Urinary bladder (tissue), 4 donors: ENCODE results near the gene BEND2. TPM values are rescaled to one million over a fixed set of nuclear protein-coding genes. Genes with fewer than 3 reads are reported as not detected.

Experiments
- DNase-seq: peaks from one replicate; pipeline ENCODE4 v3.0.0-alpha.2; 2015; ENCODE audit errors: extremely low spot score
- H3K27ac ChIP-seq: one replicate; pipeline ENCODE4 v1.5.1; 2013; ENCODE audit warnings: low read depth, mild to moderate bottlenecking, moderate library complexity
- H3K36me3 ChIP-seq: one replicate; pipeline ENCODE4 v1.6.1; 2013; ENCODE audit warnings: mild to moderate bottlenecking, moderate library complexity; ENCODE audit not compliant: insufficient read depth
- H3K4me1 ChIP-seq: one replicate; pipeline ENCODE4 v1.6.1; 2013; ENCODE audit warnings: mild to moderate bottlenecking, moderate library complexity; ENCODE audit not compliant: insufficient read depth
- H3K4me3 ChIP-seq: one replicate; pipeline ENCODE4 v1.5.1; 2013; ENCODE audit warnings: low read depth, low read length
- WGBS: extraction: QIAGEN DNeasy Blood & Tissue Kit; methylation state at CpG from one replicate; pipeline ENCODE4 v1.1.7; 2013; 5-methylcytosine and 5-hydroxymethylcytosine counted together
- polyA plus RNA-seq: library from polyadenylated mRNA; stranded (reverse); fragments of 200-250 nt; gene quantifications from one replicate; pipeline ENCODE4 v1.2.3, GENCODE V29; 2013
- total RNA-seq: library from RNA; depleted of rRNA; stranded (reverse); fragments of >200 nt; gene quantifications from one replicate; pipeline ENCODE4 v1.2.3, GENCODE V29; 2014
- donor health status: healthy with polysubstance abuse.
- donor health status: healthy.

BEND2 gene
- total and polyA plus RNA-seq, 2 donors = not detected

DNA sequence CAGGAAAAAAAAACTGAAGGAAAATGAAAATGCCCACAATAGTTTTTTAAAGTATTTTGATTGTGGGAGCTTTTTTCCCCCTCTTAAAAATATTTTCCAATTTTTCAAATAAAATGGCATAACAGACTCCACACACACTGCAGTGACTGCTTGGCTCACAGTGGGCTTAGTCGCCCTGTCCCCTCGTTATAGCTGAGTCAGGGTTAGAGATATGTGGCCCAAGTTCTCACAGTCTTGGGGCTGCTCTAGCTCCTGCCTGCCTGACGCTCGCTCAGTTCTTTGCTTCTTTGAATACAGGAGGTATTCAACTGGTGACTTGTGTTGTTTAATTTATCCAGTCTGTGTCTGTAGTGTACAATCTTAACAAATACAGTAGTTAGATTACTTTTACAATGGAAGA lies 47.7 kb downstream of the BEND2 start:
- Histone ChIP-seq H3K36me3 (no peaks in the 10 kb centered on the region), H3K4me3 (no peak overlapping the region), H3K27ac (no peak overlapping the region), H3K4me1 (no peaks in the 10 kb centered on the region)
- DNase-seq = no peak
- WGBS = 86% methylated on average over 4 of the region's 4 CpGs

DNA sequence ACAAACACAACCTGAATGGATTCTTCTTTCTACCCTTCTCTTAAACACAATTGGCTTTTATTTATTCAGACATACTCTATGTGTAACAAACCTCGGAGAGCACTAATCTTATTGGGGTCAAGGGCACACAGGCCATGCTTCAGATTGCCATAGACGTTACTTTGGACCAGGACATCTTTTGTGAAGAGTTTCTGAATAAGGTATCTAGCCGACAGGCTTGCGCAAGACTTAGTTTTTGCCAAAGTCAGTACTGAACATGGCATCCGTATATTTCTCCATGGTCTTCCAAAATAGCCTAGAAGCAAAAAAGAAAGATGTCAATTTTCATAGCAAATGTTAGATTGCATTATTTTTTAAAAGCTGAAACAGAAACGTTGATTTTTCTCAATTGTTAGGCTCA lies 49.8 kb downstream of the BEND2 start:
- H3K27ac ChIP-seq = no peak overlapping the region
- no peaks in the 10 kb centered on the region for H3K36me3 ChIP-seq
- H3K4me3 ChIP-seq = no peak overlapping the region
- WGBS = 82% methylated on average over 6 of the region's 6 CpGs
- H3K4me1 ChIP-seq = no peaks in the 10 kb centered on the region
- DNase-seq = no peak

DNA sequence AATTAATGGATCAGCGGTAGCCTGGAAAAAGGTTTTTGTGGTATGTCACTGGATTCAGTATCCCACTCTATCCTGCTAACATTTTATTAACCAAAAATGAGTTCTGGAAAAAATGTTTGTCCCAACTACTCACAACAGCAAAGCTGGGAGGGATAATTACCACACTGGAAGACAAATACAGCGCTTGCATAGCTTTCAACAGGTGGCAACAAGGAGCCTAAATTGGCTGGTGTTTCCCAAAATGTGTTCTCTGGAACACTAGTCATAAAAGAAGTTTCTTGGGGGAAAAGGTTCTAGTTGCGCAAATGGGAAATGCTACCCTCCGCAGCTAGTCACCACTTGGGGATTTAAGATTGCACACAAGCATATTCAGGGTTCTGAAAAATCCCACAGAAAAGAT lies 54.6 kb downstream of the BEND2 start:
- no peaks in the 10 kb centered on the region for H3K4me1 ChIP-seq
- no peak overlapping the region for H3K4me3 ChIP-seq
- H3K36me3 ChIP-seq = no peaks in the 10 kb centered on the region
- 91% methylated on average over 4 of the region's 4 CpGs for WGBS
- H3K27ac ChIP-seq = no peak overlapping the region
- DNase-seq = no peak

DNA sequence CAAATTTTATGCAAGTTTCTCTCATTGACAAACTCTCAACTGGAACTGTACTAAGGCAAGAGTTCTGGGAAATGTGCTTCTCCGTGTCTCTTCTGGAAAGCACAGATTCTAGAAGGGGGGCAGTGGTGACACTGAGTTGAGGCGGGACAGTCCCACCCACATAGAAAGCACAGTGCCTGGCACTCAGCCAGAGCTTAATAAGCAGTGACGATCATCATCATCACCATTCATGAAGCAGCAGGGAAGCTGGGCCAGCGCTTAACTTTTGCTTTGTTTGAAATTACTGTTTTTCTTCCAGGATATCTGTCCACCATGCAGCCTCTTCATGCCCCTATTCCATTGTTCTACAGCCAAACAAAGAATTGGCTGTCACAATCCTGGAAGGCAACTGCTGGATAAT lies 60.3 kb downstream of the BEND2 start:
- Histone ChIP-seq H3K4me1 (no peaks in the 10 kb centered on the region), H3K36me3 (no peaks in the 10 kb centered on the region), H3K4me3 (no peak overlapping the region), H3K27ac (no peak overlapping the region)
- DNase-seq = no peak
- WGBS = 58% methylated on average over 4 of the region's 4 CpGs

DNA sequence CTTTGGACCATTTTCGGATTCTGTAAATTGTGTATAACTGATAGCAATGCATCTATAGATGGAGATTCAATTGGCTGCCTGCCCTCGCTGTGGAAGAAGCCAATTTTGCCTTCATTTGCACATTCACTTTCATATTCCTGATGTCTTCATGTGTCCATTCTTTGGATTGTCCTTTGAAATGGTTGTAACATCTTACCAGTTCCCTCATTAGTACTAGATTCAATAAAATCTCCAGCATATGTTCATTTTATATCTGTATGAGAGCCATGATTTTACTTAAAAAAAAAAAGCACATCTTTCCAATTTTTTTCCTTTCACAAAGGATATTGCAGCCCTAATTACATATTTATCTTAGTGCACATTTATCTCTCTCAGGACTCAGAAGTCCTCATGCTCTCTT lies 61.7 kb downstream of the BEND2 start:
- Histone ChIP-seq H3K27ac (no peak overlapping the region), H3K4me1 (no peaks in the 10 kb centered on the region), H3K36me3 (no peaks in the 10 kb centered on the region), H3K4me3 (no peak overlapping the region)
- DNase-seq = no peak
- 87% methylated on average over 2 of the region's 2 CpGs for WGBS

DNA sequence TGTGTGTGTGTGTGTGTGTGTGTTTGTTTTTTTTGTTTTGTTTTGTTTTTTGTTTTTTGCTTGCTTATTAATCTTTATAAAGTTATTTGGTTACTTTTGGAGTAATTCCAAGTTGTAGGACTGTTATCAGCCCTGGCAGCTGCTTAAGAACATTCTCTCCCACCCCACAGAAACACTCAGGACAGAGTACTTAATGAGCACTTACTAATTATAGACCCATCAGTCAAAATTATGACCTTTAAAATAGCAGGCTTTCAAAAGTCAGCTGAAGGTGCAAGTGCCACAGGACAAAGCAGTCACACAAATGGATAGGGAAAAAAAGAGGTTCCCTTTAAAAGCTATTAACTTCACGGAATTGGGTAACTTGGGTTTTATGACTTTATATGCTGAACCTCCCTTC lies 69.0 kb downstream of the BEND2 start:
- Histone ChIP-seq H3K4me3 (no peak overlapping the region), H3K36me3 (no peaks in the 10 kb centered on the region), H3K4me1 (no peaks in the 10 kb centered on the region), H3K27ac (no peak overlapping the region)
- WGBS = 33% methylated on average over 1 of the region's 1 CpG
- DNase-seq = no peak

DNA sequence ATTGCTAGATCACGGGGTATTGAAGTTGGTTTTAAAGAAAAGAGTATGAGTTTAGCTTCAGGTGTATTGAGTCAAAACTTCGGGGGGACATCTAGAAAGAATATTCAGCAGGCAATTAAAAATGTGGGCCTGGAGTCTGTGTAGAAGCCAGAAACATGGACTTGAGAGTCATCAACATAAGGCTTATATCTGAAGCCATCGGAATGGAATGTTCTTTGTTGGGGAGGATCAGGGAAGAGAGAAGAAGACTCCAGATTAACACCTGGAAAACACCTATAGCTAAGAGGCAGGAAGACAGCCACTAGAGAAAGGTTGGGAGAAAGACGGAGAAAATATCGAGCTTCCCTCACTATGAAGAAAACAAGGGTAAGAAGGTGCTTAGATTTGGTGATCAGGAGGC lies 69.5 kb downstream of the BEND2 start:
- WGBS = 91% methylated on average over 5 of the region's 5 CpGs
- Histone ChIP-seq H3K4me1 (no peaks in the 10 kb centered on the region), H3K36me3 (no peaks in the 10 kb centered on the region), H3K4me3 (no peak overlapping the region), H3K27ac (no peak overlapping the region)
- no peak for DNase-seq

DNA sequence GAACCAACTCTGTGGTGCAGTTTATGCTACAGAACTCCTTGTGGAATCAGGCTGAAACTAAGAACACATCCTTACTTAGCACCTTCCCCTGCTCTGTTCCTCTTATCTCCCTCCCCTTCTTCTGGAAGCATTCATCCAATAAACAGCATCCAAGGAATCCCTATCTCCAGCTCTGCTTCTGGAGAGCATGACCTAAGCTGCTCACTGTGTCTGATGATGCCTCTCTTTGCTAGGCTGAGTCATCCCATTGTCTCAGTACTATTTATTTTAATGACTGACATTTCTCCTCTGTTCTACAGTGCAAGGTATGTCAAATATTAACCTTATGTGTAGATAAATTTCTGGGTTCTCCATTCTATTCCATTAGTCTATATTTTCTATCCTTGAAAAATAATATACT lies 71.2 kb downstream of the BEND2 start:
- no peak overlapping the region for H3K4me3 ChIP-seq
- no peaks in the 10 kb centered on the region for H3K4me1 ChIP-seq
- no peak for DNase-seq
- no peak overlapping the region for H3K27ac ChIP-seq
- no peaks in the 10 kb centered on the region for H3K36me3 ChIP-seq

DNA sequence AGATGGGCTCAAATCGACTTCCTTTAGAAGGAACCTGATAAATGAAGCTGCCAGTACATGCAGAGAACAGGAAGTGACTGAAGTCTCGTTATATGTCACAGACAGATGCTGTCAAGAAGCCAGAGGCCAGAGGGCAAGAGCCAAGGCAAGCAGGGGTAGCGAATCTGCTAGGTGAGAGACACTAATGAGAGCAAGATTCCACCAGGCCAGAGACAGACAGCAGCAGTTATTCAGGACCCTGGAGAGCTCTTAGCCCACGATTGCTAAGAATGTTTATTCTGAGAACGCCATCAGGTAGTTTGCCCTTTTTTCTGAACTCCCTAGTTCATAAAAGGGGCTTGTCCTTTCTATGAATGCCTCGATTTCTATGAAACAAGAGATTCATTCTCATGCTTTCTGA lies 73.7 kb downstream of the BEND2 start:
- Histone ChIP-seq H3K4me1 (no peaks in the 10 kb centered on the region), H3K27ac (no peak overlapping the region), H3K36me3 (no peaks in the 10 kb centered on the region), H3K4me3 (no peak overlapping the region)
- 20% methylated on average over 6 of the region's 6 CpGs for WGBS
- no peak for DNase-seq

DNA sequence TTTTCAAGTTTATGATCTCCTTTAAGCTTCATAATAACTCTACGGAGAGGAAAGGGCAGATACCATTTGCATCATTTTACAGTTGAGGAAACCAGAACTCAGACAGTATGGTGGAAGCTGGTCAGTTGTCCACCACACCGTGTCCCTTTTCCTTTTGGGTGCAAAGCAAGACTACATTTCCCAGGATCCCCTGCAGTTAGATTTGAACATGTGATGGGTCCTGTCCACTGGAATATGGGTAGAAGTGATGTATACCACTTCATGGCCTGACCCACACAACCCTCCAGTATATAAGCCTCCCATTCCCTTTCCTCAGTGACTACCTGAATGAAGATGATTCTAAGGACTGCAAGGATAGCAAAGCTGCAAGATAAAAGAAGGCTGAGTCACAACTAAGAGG lies 74.7 kb downstream of the BEND2 start:
- Histone ChIP-seq H3K4me3 (no peak overlapping the region), H3K27ac (no peak overlapping the region), H3K36me3 (no peaks in the 10 kb centered on the region), H3K4me1 (no peaks in the 10 kb centered on the region)
- 79% methylated on average over 2 of the region's 2 CpGs for WGBS
- DNase-seq = no peak

DNA sequence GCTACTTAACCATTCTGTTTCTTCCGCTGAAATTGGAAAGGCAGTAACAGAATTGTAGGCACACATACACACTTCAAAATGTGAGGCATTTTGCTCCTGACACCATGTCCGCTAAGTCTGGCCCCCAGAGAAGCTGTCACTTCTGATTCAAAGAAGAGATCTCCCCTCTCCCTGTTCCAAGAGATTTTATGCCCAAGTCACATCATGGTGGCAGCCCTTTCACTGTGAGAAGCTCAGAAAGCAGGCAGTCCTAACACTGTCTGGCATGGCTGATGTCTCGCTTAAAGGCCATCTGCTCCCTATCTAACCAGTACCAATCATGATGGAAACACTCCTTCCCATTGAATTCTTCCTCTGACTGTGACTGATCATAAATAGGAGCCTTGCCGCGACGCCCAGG lies 83.9 kb downstream of the BEND2 start:
- H3K36me3 ChIP-seq = no peaks in the 10 kb centered on the region
- no peak for DNase-seq
- H3K4me1 ChIP-seq = no peaks in the 10 kb centered on the region
- WGBS = 82% methylated on average over 6 of the region's 6 CpGs
- no peak overlapping the region for H3K4me3 ChIP-seq
- no peak overlapping the region for H3K27ac ChIP-seq

DNA sequence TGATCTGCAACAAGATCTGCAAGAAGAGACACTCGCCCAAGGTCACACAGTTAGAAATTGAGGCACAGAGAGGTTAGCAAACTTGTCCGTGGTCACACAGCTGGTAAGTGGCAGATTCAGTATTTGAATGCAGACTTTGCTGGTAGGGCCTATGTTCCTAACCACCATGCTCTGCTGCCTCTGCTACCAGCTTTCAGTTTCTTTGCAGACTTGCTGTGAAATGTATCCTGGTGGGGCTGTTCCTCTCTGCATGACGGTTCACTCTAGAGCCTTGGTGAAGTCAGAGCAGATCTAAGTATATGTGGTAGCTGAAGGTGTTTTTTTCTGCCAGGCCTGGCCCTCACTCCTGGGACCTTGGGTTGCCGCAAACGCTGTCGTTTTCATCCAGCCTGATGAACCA lies 87.1 kb downstream of the BEND2 start:
- H3K4me3 ChIP-seq = no peak overlapping the region
- 87% methylated on average over 6 of the region's 6 CpGs for WGBS
- no peak for DNase-seq
- H3K27ac ChIP-seq = no peak overlapping the region
- no peaks in the 10 kb centered on the region for H3K36me3 ChIP-seq
- H3K4me1 ChIP-seq = no peaks in the 10 kb centered on the region

DNA sequence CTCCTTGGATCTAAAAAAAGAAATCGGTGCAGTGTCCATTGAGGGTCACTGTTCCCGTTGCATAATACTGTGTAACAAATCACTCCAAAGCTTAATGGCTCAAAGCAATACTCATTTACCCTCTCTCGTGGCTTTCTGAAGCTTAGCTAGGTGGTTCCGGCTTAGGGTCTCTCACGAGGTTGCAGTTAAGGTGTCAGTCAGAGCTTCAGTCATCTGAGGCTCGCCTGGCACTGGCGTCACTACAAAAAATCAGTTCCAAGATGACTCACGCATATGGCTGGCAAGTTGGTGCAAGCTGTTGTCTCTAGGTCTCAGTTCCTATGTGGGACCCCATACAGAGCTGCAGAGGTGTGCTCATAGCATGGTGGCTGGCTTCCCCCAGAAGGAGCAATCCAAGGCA lies 91.0 kb downstream of the BEND2 start:
- no peak overlapping the region for H3K4me3 ChIP-seq
- 82% methylated on average over 8 of the region's 8 CpGs for WGBS
- no peaks in the 10 kb centered on the region for H3K4me1 ChIP-seq
- no peak overlapping the region for H3K27ac ChIP-seq
- DNase-seq = no peak
- no peaks in the 10 kb centered on the region for H3K36me3 ChIP-seq

DNA sequence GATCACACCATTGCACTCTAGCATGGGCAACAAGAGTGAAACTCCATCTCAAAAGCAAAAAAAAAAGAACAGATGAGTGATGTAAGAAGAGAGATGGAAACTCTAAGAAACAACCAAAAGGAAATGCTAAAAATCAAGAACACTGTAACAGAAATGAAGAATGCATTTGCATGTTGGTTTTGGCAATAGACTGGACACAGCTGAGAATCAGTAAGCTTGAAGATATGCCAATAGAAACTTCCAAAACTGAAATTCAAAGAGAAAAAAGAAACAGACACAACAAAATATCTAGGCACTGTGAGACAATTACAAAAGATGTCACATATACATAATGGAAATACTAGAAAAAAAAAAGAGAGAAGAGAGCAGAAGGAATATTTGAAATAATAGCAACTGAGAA lies 93.7 kb downstream of the BEND2 start:
- H3K36me3 ChIP-seq = no peaks in the 10 kb centered on the region
- no peak for DNase-seq
- no peak overlapping the region for H3K27ac ChIP-seq
- H3K4me3 ChIP-seq = no peak overlapping the region
- H3K4me1 ChIP-seq = no peaks in the 10 kb centered on the region

DNA sequence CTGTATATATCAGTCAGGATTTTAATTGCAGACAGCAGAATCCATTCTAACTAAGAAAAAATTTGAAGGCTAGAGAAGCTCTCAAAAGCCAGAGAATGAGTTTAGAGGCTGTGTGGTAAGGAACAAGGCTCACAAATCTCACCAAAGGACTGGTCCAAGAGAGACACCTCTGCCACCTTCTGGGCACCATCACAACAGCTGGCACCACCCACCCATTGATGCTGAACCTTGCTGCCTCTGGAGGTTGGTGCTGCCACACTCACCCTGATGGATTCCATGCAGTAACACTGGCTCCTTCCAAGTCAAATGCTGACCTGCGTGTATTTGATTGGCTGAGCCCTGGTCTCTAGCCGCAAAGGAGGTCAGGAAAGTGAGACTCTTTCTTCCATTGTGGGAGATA lies 100.8 kb downstream of the BEND2 start:
- WGBS = 82% methylated on average over 2 of the region's 2 CpGs

More for the DNA sequence above, 100.8 kb downstream of the BEND2 start:
- H3K4me1 ChIP-seq = no peaks in the 10 kb centered on the region
- DNase-seq = no peak
- H3K36me3 ChIP-seq = no peaks in the 10 kb centered on the region
- no peak overlapping the region for H3K27ac ChIP-seq
- H3K4me3 ChIP-seq = no peak overlapping the region
